ENCODE results near the gene MECP2. TPM values are rescaled to one million over a fixed set of nuclear protein-coding genes. Genes with fewer than 3 reads are reported as not detected.

The MECP2 gene
- total and polyA plus RNA-seq, 2 donors (not counting 1 experiment from before 2014, with no cell fraction given) = 20.0 to 122 TPM

- H3K27me3 ChIP-seq (replicated peaks in 1 of 4; ENCODE audit: control extremely low read depth in 1 of 4, control insufficient read depth in 3 of 4, insufficient read depth in 4 of 4, low read length in 3 of 4) = no peaks in the 10 kb centered on the region
- DNase-seq (no peak), ATAC-seq (ENCODE audit: low read depth) (no peak)
- no peak overlapping the region for H3K4me3 ChIP-seq (ENCODE audit: control extremely low read depth in 1 of 5, extremely low read depth in 1 of 5, insufficient read depth in 1 of 5, low read depth in 2 of 5, low read length in 4 of 5)
- peaks cover 0 to 14% of the 10 kb centered on the region in 2 experiments for H3K36me3 ChIP-seq (replicated peaks in 1 of 2; ENCODE audit: control extremely low read depth in 1 of 2, control insufficient read depth in 1 of 2, extremely low read depth in 1 of 2, insufficient read depth in 2 of 2, low read length in 1 of 2)
- POLR2A ChIA-PET = no interaction called here
- 90% methylated on average over 2 of the region's 11 CpGs for WGBS (ENCODE audit: insufficient coverage)
- peaks cover 76% of the 10 kb centered on the region for H3K79me2 ChIP-seq (ENCODE audit: control insufficient read depth, insufficient read depth, low read length)
- no peaks in the 10 kb centered on the region for H3K27me3 Mint-ChIP-seq
- no peak overlapping the region for H3K4me2 ChIP-seq (replicated peaks; ENCODE audit: low read depth, low read length, poor library complexity, severe bottlenecking)
- no peak overlapping the region for H3K9ac ChIP-seq (ENCODE audit: low read length)
- H2AFZ ChIP-seq (ENCODE audit: insufficient read depth, low read depth, low read length, poor library complexity, severe bottlenecking) = no peak overlapping the region
- peaks cover 23% of the 10 kb centered on the region for H3K4me1 Mint-ChIP-seq
- no peaks in the 10 kb centered on the region for H3K9me3 ChIP-seq (ENCODE audit: control extremely low read depth in 1 of 3, control insufficient read depth in 2 of 3, insufficient read depth in 1 of 3, low read length in 2 of 3)
- CTCF ChIA-PET = interaction anchor here (0.9 kb wide), 1 partner anchor 12 kb away, joined by 4 read pairs; no protein-coding TSS in a partner anchor
- H3K9me3 Mint-ChIP-seq (ENCODE audit: insufficient read depth) = no peaks in the 10 kb centered on the region
- no peak overlapping the region for H3K27ac ChIP-seq (ENCODE audit: low read length in 2 of 2)
- H3K27ac Mint-ChIP-seq = no peak overlapping the region
- intact Hi-C loops (cut with micrococcal nuclease) = no loop called here
- peaks cover 4 to 8% of the 10 kb centered on the region in 2 donors for H3K4me1 ChIP-seq (ENCODE audit: control insufficient read depth in 2 of 2, insufficient read depth in 2 of 2, low read length in 2 of 2)
- peaks cover 33% of the 10 kb centered on the region for H4K20me1 ChIP-seq (ENCODE audit: control insufficient read depth, insufficient read depth, low read length, poor library complexity, severe bottlenecking)
- TF ChIP-seq EZH2 (IDR thresholded peaks at IDR 0.05; ENCODE audit: borderline replicate concordance, insufficient read depth, low read depth, low read length, poor library complexity, severe bottlenecking) = no peak
- TF ChIP-seq, protein P1, sequence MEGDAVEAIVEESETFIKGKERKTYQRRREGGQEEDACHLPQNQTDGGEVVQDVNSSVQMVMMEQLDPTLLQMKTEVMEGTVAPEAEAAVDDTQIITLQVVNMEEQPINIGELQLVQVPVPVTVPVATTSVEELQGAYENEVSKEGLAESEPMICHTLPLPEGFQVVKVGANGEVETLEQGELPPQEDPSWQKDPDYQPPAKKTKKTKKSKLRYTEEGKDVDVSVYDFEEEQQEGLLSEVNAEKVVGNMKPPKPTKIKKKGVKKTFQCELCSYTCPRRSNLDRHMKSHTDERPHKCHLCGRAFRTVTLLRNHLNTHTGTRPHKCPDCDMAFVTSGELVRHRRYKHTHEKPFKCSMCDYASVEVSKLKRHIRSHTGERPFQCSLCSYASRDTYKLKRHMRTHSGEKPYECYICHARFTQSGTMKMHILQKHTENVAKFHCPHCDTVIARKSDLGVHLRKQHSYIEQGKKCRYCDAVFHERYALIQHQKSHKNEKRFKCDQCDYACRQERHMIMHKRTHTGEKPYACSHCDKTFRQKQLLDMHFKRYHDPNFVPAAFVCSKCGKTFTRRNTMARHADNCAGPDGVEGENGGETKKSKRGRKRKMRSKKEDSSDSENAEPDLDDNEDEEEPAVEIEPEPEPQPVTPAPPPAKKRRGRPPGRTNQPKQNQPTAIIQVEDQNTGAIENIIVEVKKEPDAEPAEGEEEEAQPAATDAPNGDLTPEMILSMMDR (IDR thresholded peaks at IDR 0.05) = no peak
- no peak overlapping the region for H3K4me3 Mint-ChIP-seq
Observed at GRCh38 chrX:154082396-154083125, 15.0 kb downstream of the MECP2 start.

GRCh38 chrX:154077101-154077500, 20.4 kb downstream of the MECP2 start:
- H3K4me3 Mint-ChIP-seq = no peak overlapping the region
- no peak overlapping the region for H3K27ac ChIP-seq (ENCODE audit: low read length in 2 of 2)
- H3K27me3 ChIP-seq (replicated peaks in 1 of 4; ENCODE audit: control extremely low read depth in 1 of 4, control insufficient read depth in 3 of 4, insufficient read depth in 4 of 4, low read length in 3 of 4) = no peaks in the 10 kb centered on the region
- POLR2A ChIA-PET = no interaction called here
- no peaks in the 10 kb centered on the region for H3K27me3 Mint-ChIP-seq
- no peaks in the 10 kb centered on the region for H3K4me1 ChIP-seq (ENCODE audit: control insufficient read depth in 2 of 2, insufficient read depth in 2 of 2, low read length in 2 of 2)
- H3K27ac Mint-ChIP-seq = no peak overlapping the region
- no peak overlapping the region for H3K4me3 ChIP-seq (ENCODE audit: control extremely low read depth in 1 of 5, extremely low read depth in 1 of 5, insufficient read depth in 1 of 5, low read depth in 2 of 5, low read length in 4 of 5)
- peaks cover 78% of the 10 kb centered on the region for H3K79me2 ChIP-seq (ENCODE audit: control insufficient read depth, insufficient read depth, low read length)
- TF ChIP-seq EZH2 (IDR thresholded peaks at IDR 0.05; ENCODE audit: borderline replicate concordance, insufficient read depth, low read depth, low read length, poor library complexity, severe bottlenecking) = no peak
- TF ChIP-seq, protein P1 (IDR thresholded peaks at IDR 0.05) = no peak
- WGBS (ENCODE audit: insufficient coverage) = no CpG with 5 or more reads among the region's 4 CpGs
- H4K20me1 ChIP-seq (ENCODE audit: control insufficient read depth, insufficient read depth, low read length, poor library complexity, severe bottlenecking) = peaks cover 35% of the 10 kb centered on the region
- ATAC-seq (ENCODE audit: low read depth) = no peak
- CTCF ChIA-PET = no interaction called here
- no peaks in the 10 kb centered on the region for H3K9me3 Mint-ChIP-seq (ENCODE audit: insufficient read depth)
- no peak overlapping the region for H2AFZ ChIP-seq (ENCODE audit: insufficient read depth, low read depth, low read length, poor library complexity, severe bottlenecking)
- peaks cover 28% of the 10 kb centered on the region for H3K4me1 Mint-ChIP-seq
- no peak overlapping the region for H3K4me2 ChIP-seq (replicated peaks; ENCODE audit: low read depth, low read length, poor library complexity, severe bottlenecking)
- no peak for DNase-seq
- no peak overlapping the region for H3K9ac ChIP-seq (ENCODE audit: low read length)
- peaks cover 1 to 17% of the 10 kb centered on the region in 2 experiments for H3K36me3 ChIP-seq (replicated peaks in 1 of 2; ENCODE audit: control extremely low read depth in 1 of 2, control insufficient read depth in 1 of 2, extremely low read depth in 1 of 2, insufficient read depth in 2 of 2, low read length in 1 of 2)
- H3K9me3 ChIP-seq (ENCODE audit: control extremely low read depth in 1 of 3, control insufficient read depth in 2 of 3, insufficient read depth in 1 of 3, low read length in 2 of 3) = no peaks in the 10 kb centered on the region
- intact Hi-C loops (cut with micrococcal nuclease) = no loop called here

Measured in B cell (primary cell).